Left ventricle myocardium inferior (tissue), 1 donor: ENCODE measurements around the gene BRAP. TPM values are rescaled to one million over a fixed set of nuclear protein-coding genes. Genes with fewer than 3 reads are reported as not detected.
"Not testable (repeated sequence)": the region's sequence is repeated elsewhere in the genome, so short reads cannot be mapped to it uniquely, and the experiment has no call there.

Experiments
- DNase-seq: peaks from one replicate; pipeline ENCODE4 v3.0.0-alpha.2; 2020
- H3K27ac ChIP-seq: fragments of 200-600 bp; replicated peaks from 2 replicates; pipeline ENCODE4 v1.8.0; 2021
- H3K27me3 ChIP-seq: fragments of 200-600 bp; 2 replicates; pipeline ENCODE4 v1.8.0; 2021; ENCODE audit warnings: low read depth
- H3K36me3 ChIP-seq: fragments of 200-600 bp; 2 replicates; pipeline ENCODE4 v1.8.0; 2021
- H3K4me1 ChIP-seq: fragments of 200-600 bp; 2 replicates; pipeline ENCODE4 v1.8.0; 2021
- H3K4me3 ChIP-seq: fragments of 200-600 bp; 2 replicates; pipeline ENCODE4 v1.8.0; 2021; ENCODE audit warnings: mild to moderate bottlenecking, moderate library complexity
- H3K9me3 ChIP-seq: fragments of 200-600 bp; replicated peaks from 2 replicates; pipeline ENCODE4 v1.8.0; 2021
- CTCF ChIP-seq: fragments of 200-600 bp; IDR thresholded peaks from 2 replicates; pipeline ENCODE4 v1.8.0; 2021; ENCODE audit warnings: antibody characterized with exemption, mild to moderate bottlenecking, borderline replicate concordance
- intact Hi-C: fragments of 100-400 bp; cut with micrococcal nuclease; formaldehyde crosslinking; loops from one replicate; pipeline ENCODE4 v1.11.0; 2022
- total RNA-seq: library from RNA; stranded (reverse); fragmentation: NEBNext Ultra II Directional; extraction: Animal tissue kit (Norgen Biotek cat#: 25700); gene quantifications from one replicate; pipeline ENCODE4 v1.2.1, GENCODE V29; 2021
- donor health status: DM: no; HTN: yes; CAD: no; lungs with severe emphysema.

BRAP gene
- total RNA-seq, 1 donor from 2014 or later: 14.5 TPM

DNA sequence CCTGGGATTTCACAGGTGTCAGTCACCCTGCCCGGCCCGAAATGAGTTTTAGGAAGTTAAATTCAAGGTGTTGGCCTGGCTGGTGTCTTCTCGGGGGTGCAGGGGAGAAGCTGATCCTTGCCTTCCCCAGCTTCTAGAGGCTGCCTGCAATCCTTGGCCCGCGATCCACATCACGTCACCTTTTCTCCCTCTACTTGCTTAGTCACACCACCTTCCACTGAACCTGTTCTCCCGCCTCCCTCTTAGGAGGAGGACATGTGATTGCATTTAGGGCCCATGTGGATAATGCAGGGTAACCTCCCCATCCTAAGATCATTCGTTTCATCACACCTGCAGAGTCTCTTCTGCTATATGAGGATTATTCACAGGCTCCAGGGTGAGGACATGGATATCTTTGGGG is 61.2 kb downstream of the BRAP start:
- Histone ChIP-seq H3K36me3 (no peaks in the 10 kb centered on the region), H3K9me3 (no peaks in the 10 kb centered on the region), H3K4me1 (no peaks in the 10 kb centered on the region), H3K27me3 (no peaks in the 10 kb centered on the region), H3K27ac (no peak overlapping the region), H3K4me3 (no peak overlapping the region)
- no peak for TF ChIP-seq CTCF
- no peak for DNase-seq
- intact Hi-C loops: no loop called here

DNA sequence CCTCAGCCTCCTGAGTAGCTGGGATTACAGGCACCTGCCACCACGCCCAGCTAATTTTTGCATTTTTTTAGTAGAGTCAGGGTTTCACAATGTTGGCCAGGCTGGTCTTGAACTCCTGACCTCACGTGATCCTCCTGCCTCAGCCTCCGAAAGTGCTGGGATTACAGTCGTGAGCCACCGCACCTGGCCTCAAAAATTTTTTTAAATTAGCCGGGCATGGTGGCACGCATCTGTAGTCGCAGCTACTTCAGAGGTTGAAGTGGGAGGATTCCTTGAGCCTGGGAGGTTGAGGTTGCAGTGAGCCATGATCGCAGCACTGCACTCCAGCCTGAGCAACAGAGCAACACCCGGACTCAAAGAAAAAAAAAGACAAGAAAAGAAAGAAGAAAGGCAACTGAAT is 67.9 kb downstream of the BRAP start:
- DNase-seq, H3K4me3 ChIP-seq, H3K27ac ChIP-seq, H3K27me3 ChIP-seq, H3K36me3 ChIP-seq, intact Hi-C loops, H3K4me1 ChIP-seq, H3K9me3 ChIP-seq: not testable (repeated sequence)

- H3K4me1 ChIP-seq: no peaks in the 10 kb centered on the region
- H3K27me3 ChIP-seq: no peaks in the 10 kb centered on the region
- no peaks in the 10 kb centered on the region for H3K9me3 ChIP-seq
- no peak for TF ChIP-seq CTCF
- H3K4me3 ChIP-seq: no peak overlapping the region
- intact Hi-C loops: no loop called here
- H3K36me3 ChIP-seq: no peaks in the 10 kb centered on the region
- no peak for DNase-seq
- H3K27ac ChIP-seq: no peak overlapping the region
These were observed 69.6 kb downstream of the BRAP start for GRCh38 chr12:111616177-111616623.

GRCh38 chr12:111607239-111607638 is 78.5 kb downstream of the BRAP start:
- H3K4me3 ChIP-seq: no peak overlapping the region
- H3K27me3 ChIP-seq: no peaks in the 10 kb centered on the region
- H3K27ac ChIP-seq: no peak overlapping the region
- no peaks in the 10 kb centered on the region for H3K9me3 ChIP-seq
- H3K4me1 ChIP-seq: no peaks in the 10 kb centered on the region
- no peak for DNase-seq
- H3K36me3 ChIP-seq: no peaks in the 10 kb centered on the region
- no peak for TF ChIP-seq CTCF
- intact Hi-C loops: no loop called here

GRCh38 chr12:111606767-111607230 is 79.0 kb downstream of the BRAP start:
- TF ChIP-seq CTCF: no peak
- intact Hi-C loops: no loop called here
- DNase-seq: no peak

GRCh38 chr12:111605911-111606766 is 79.6 kb downstream of the BRAP start:
- no peak for DNase-seq
- Histone ChIP-seq H3K4me1 (no peaks in the 10 kb centered on the region), H3K27ac (no peak overlapping the region), H3K9me3 (no peaks in the 10 kb centered on the region), H3K27me3 (no peaks in the 10 kb centered on the region), H3K36me3 (no peaks in the 10 kb centered on the region), H3K4me3 (no peak overlapping the region)
- TF ChIP-seq CTCF: no peak
- intact Hi-C loops: no loop called here

More at GRCh38 chr12:111606767-111607230, 79.0 kb downstream of the BRAP start:
- Histone ChIP-seq H3K9me3 (no peaks in the 10 kb centered on the region), H3K36me3 (no peaks in the 10 kb centered on the region), H3K27me3 (no peaks in the 10 kb centered on the region), H3K4me1 (no peaks in the 10 kb centered on the region), H3K27ac (no peak overlapping the region), H3K4me3 (no peak overlapping the region)

DNA sequence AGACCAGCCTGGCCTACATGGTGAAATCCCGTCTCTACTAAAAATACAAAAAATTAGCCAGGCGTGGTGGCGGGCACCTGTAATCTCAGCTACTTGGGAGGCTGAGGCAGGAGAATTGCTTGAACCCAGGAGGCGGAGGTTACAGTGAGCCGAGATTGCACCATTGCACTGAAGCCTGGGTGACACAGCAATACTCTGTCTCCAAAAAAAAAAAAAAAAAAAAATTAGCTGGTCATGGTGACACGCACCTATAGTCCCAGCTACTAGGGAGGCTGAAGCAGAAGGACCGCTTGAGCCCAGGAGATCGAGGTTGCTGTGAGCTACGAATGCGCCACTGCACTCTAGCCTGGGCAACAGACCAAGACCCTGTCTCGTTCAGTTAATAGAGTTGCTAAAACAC is 82.9 kb downstream of the BRAP start:
- H3K36me3 ChIP-seq, H3K4me3 ChIP-seq, H3K27me3 ChIP-seq, H3K27ac ChIP-seq, H3K9me3 ChIP-seq, intact Hi-C loops, DNase-seq: not testable (repeated sequence)
- H3K4me1 ChIP-seq: peaks cover 23% of the 10 kb centered on the region
